ENCODE data around the gene KYNU.

Gene KYNU

DNA sequence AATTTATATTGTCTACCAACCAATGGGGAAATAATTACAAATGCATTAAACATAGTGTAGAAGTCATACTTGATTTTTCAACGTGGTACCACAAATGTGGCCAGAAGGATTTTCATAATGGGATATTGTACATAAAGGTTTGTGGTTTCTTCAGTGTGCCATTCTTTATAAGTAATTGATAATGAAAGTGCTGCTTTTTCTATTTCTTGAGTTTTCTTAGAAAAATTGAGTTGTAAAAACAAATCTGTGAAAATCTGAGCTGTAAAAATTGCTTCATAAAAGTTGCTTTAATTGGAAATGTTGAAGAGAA is 103.6 kb downstream of the KYNU start:
- in situ Hi-C loops (cut with HindIII; ENCODE audit: low pct_ligation_motif_present, low sequenced_read_pairs) = loop anchor here (25.0 kb wide), 1 partner anchor 294 kb away; no protein-coding TSS in a partner anchor
- no peak for DNase-seq
- Histone ChIP-seq H3K36me3 (replicated peaks) (no peaks in the 10 kb centered on the region), H3K27ac (no peak overlapping the region), H3K27me3 (replicated peaks) (no peaks in the 10 kb centered on the region), H3K4me3 (ENCODE audit: low read depth, low read length) (no peak overlapping the region)
- TF ChIP-seq, protein P1, sequence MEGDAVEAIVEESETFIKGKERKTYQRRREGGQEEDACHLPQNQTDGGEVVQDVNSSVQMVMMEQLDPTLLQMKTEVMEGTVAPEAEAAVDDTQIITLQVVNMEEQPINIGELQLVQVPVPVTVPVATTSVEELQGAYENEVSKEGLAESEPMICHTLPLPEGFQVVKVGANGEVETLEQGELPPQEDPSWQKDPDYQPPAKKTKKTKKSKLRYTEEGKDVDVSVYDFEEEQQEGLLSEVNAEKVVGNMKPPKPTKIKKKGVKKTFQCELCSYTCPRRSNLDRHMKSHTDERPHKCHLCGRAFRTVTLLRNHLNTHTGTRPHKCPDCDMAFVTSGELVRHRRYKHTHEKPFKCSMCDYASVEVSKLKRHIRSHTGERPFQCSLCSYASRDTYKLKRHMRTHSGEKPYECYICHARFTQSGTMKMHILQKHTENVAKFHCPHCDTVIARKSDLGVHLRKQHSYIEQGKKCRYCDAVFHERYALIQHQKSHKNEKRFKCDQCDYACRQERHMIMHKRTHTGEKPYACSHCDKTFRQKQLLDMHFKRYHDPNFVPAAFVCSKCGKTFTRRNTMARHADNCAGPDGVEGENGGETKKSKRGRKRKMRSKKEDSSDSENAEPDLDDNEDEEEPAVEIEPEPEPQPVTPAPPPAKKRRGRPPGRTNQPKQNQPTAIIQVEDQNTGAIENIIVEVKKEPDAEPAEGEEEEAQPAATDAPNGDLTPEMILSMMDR (IDR thresholded peaks at IDR 0.05; ENCODE audit: low read depth, low read length, missing control alignments) = no peak

DNA sequence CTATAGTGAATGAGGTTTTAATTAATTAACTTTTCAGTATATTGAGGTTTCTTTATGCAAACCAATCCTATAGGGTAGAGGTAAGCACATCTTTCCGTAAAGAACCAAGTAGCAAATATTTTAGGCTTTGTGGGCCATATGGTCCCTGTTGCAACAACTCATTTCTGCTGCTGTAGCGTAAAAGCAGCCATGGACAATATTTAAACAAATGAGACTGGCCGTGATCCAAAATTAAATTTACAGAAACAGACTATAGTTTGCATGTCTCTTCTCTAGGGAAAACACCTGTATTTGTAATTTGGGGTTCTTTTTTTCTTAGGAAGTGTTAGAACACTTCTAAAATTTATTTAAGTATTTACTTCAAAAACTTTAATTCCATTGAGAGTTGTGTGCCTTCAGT is 104.3 kb downstream of the KYNU start:
- TF ChIP-seq, protein P1 (IDR thresholded peaks at IDR 0.05; ENCODE audit: low read depth, low read length, missing control alignments) = no peak
- DNase-seq = no peak
- H3K27ac ChIP-seq = no peak overlapping the region
- no peaks in the 10 kb centered on the region for H3K27me3 ChIP-seq (replicated peaks)
- H3K4me3 ChIP-seq (ENCODE audit: low read depth, low read length) = no peak overlapping the region
- no peaks in the 10 kb centered on the region for H3K36me3 ChIP-seq (replicated peaks)
- in situ Hi-C loops (cut with HindIII; ENCODE audit: low pct_ligation_motif_present, low sequenced_read_pairs) = loop anchor here (25.0 kb wide), 1 partner anchor 294 kb away; no protein-coding TSS in a partner anchor

DNA sequence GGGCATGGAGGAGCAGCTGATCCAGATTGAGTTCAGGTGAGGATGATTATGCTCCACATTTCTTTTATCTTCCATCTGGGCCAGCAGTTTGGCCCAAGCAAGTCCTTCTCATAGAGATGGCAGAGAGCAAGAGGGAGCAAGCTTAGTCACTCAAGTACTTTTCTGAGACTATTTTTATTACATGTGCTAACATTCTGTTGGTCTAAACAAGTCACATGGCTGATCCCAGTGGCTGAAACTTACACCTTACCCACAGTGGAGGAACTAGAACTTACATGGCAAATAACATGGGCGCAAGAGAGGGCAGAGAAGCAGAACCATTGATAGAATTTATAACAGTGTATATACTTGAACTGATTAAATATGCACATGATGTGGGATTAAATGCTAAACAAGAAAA is 105.7 kb downstream of the KYNU start:
- in situ Hi-C loops (cut with HindIII; ENCODE audit: low pct_ligation_motif_present, low sequenced_read_pairs) = loop anchor here (25.0 kb wide), 1 partner anchor 296 kb away; no protein-coding TSS in a partner anchor
- Histone ChIP-seq H3K27me3 (replicated peaks) (no peaks in the 10 kb centered on the region), H3K36me3 (replicated peaks) (no peaks in the 10 kb centered on the region), H3K4me3 (ENCODE audit: low read depth, low read length) (no peak overlapping the region), H3K27ac (no peak overlapping the region)
- TF ChIP-seq, protein P1 (IDR thresholded peaks at IDR 0.05; ENCODE audit: low read depth, low read length, missing control alignments) = no peak
- DNase-seq = no peak

DNA sequence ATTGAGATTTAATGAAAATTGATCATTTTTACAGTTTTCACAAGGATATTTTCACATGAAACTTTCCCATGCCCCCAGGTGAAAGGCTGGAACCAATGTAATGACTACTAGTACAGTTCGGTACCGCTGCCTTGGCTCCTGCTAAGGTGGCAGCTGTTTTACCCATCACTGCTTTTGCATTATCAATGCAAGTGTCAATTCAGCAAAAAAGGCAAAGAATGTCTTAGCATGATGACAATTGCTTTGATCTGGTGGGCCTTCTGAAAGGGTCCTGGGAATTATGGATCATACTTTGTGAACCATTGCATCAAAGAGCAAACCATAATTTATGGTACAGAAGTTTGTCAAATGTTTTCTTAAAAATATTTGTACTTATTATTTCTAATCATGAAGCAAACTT is 107.2 kb downstream of the KYNU start:
- H3K27ac ChIP-seq = no peak overlapping the region
- in situ Hi-C loops (cut with HindIII; ENCODE audit: low pct_ligation_motif_present, low sequenced_read_pairs) = loop anchor here (25.0 kb wide), 1 partner anchor 297 kb away; no protein-coding TSS in a partner anchor
- H3K36me3 ChIP-seq (replicated peaks) = no peaks in the 10 kb centered on the region
- no peak overlapping the region for H3K4me3 ChIP-seq (ENCODE audit: low read depth, low read length)
- no peak for DNase-seq
- TF ChIP-seq, protein P1 (IDR thresholded peaks at IDR 0.05; ENCODE audit: low read depth, low read length, missing control alignments) = no peak
- no peaks in the 10 kb centered on the region for H3K27me3 ChIP-seq (replicated peaks)

DNA sequence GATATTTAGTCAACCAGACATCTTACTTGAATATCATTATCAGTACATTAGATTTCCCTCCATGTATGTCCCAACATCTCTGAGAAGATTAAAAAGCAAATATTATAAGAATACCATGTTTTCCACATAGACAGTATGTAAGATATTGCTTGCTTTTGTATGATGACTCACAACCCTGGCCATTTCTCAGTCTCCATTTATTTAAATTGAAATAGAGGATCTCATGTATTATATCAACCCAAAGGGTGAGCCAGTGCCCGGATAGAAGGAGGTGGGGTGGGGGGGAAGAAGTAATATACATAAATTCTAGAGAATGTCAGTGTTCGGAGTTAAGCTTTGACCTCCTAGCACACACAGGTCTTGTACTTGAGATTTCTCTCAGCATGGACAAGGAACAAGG is 109.6 kb downstream of the KYNU start:
- Histone ChIP-seq H3K27ac (no peak overlapping the region), H3K4me3 (ENCODE audit: low read depth, low read length) (no peak overlapping the region), H3K36me3 (replicated peaks) (no peaks in the 10 kb centered on the region), H3K27me3 (replicated peaks) (no peaks in the 10 kb centered on the region)
- in situ Hi-C loops (cut with HindIII; ENCODE audit: low pct_ligation_motif_present, low sequenced_read_pairs) = loop anchor here (25.0 kb wide), 1 partner anchor 300 kb away; no protein-coding TSS in a partner anchor
- TF ChIP-seq, protein P1 (IDR thresholded peaks at IDR 0.05; ENCODE audit: low read depth, low read length, missing control alignments) = no peak
- no peak for DNase-seq
